Germinal center (tissue), 1 donor: ENCODE data around the gene CYP26B1.

Experiments
- DNase-seq: peaks from one replicate; pipeline ENCODE4 v3.0.0; 2012; ENCODE audit warnings: mixed read lengths, low spot score

Gene CYP26B1

GRCh38 chr2:72082021-72082601 lies 65.6 kb downstream of the CYP26B1 start:
- no peak for DNase-seq

DNA sequence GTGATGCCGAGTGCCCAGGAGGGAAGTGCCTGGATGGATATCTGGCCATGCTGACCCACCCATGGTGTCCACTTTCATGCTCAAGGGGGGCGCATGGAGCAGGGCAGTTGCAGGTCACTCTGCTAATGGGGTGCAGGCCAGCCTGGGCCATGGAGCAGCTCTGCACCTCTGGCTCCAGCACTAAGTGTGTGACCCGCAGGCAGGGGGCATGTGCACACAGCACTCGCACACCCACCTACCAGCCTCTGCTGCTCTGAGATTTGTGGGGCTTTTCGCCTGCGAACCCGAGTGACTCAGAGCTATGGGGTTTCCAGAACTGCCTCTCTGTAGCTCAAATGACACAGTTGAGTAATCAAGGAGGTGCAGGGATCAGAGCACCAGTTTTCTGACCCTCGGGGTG lies 66.2 kb downstream of the CYP26B1 start:
- DNase-seq, result no peak

GRCh38 chr2:72080286-72081145 lies 67.1 kb downstream of the CYP26B1 start:
- DNase-seq, result no peak
